GM04504 (cell line): ENCODE results near the gene POU5F1.

Experiments used
- DNase-seq: peaks from one replicate; pipeline ENCODE4 v3.0.0-alpha.2; 2012; ENCODE audit warnings: low read depth

Gene POU5F1

GRCh38 chr6:31140643-31141042 is 29.8 kb downstream of the POU5F1 start:
- DNase-seq = no peak

DNA sequence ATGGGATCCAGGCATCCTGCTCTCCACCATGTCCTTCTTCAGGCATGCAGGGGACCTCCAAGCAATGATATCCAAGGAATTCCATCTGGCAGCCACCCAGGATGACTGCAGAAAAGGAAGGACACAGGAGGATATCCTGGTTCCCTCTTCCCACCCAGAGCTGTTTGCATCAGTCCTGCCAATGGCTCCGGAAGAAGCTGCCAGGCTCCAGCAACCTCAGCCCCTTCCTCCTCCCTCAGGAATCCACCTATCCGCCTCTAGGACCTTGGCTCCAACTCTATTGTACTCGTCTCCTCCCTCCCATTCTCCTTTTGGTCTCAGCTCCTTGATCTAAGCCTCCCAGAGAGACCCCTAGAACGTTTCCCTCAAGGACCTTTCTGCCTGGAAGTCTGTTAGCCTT is 30.9 kb downstream of the POU5F1 start:
- no peak for DNase-seq

- DNase-seq = no peak
Observed at GRCh38 chr6:31138982-31139381, 31.5 kb downstream of the POU5F1 start, which contains the start of gene PSORS1C2. PSORS1C2 (minus strand) TSS chr6:31139066; CDS start chr6:31139026, 40 bp downstream.

- DNase-seq = no peak
Observed at GRCh38 chr6:31135710-31136109, 34.8 kb downstream of the POU5F1 start.

GRCh38 chr6:31132806-31133205 is 37.7 kb downstream of the POU5F1 start:
- DNase-seq = no peak

- DNase-seq = no peak
Observed at GRCh38 chr6:31131595-31131994, 38.9 kb downstream of the POU5F1 start.

GRCh38 chr6:31130751-31131150 is 39.7 kb downstream of the POU5F1 start:
- DNase-seq = no peak

GRCh38 chr6:31129130-31129529 is 41.4 kb downstream of the POU5F1 start:
- no peak for DNase-seq

- no peak for DNase-seq
Observed at GRCh38 chr6:31128093-31128676, 42.3 kb downstream of the POU5F1 start.

DNA sequence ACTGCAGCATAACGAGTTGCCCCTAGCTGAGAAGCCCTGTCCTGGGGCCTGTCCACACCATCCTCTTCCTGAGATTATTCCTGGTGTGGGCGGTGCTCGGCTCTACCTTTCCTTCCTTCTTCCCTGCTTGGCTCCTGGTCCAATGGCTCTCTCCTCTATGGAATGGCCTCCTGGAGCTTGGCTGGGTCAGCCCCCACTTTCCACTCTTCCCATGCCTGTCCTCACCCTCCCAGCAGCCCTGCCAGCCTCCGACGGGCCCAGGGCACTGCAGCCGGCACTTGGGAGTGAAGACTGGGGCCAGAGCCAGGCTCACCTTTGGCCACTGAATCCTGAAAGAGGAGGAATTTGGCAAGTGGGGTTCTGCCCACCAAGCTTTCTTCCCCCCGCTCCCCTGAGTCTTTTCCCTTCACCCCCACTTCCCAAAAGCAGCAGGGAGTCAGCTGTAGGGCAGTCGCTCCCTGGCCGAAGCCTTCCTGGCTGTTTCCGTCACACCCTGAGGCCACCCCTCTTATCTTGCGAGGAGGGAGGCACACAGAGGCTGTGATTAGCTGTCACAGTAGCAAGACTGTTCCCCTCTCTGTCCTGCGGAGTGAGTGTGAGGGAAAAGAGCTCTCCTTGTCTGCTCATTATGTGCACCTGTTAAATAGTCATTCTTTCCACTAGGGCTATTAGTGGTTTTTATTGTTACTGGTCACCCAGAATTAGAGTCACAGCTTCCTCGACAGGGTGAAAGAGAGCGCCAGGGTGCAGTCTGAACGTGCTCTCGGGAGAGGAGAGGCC is 43.9 kb downstream of the POU5F1 start:
- DNase-seq = no peak

DNA sequence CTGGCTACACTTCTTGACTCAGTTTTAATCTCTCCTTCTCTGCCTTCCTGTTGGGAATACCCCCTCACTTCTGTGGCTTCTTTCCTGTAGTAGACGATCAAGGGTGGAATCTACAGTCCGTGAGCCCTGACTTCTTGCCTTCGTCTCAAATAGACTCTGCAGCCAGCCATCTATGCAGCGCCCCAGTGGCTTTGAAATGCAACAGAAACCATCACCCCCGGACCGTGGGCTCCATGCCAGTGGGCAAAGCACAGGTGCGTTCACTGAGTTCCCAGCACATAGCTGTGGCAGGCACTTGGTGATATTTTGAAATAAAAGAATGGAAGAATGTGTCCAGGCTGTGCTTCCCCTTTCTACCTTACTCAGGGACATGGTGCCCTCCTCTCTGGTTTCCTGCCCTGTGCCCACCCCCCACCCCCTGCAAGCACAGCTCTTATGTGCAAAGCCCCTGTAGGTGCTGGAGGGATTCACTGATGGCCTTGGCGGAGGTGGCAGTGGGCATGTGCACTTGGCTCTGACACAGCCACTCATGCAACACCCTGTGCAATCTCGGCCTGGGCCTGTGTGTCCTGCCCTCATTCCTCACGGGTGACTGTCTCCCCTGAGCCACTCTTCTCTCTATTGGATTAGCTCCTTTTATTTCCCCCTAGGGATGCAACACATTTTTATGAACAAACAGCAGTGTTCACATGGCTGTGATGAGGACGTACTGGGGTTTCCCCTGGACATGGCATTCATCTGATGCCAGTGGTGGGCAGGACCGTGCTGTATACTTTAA is 44.7 kb downstream of the POU5F1 start:
- peak; percentile 81 for DNase-seq

DNA sequence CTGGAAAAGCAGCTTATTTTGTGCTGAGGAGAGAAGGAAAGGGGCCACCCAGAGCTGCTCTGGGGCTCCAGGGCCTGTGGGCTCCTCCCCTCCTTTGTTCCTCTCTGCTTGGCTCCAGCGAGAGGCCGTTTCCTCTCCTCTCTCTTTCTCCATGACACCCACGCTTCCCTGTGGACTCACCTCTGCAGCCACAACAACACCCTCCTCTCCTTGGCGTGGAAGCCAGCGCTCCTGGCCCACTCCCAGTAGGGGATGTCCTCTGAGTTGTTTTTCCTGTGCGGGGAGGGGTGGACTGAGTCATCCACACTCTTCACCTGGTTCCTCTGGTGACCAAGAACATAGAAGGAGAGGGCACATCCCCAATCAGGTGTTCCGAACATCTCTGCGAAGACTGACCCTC is 45.3 kb downstream of the POU5F1 start:
- no peak for DNase-seq

GRCh38 chr6:31122791-31123706 is 47.4 kb downstream of the POU5F1 start:
- DNase-seq = peak; percentile 66

DNA sequence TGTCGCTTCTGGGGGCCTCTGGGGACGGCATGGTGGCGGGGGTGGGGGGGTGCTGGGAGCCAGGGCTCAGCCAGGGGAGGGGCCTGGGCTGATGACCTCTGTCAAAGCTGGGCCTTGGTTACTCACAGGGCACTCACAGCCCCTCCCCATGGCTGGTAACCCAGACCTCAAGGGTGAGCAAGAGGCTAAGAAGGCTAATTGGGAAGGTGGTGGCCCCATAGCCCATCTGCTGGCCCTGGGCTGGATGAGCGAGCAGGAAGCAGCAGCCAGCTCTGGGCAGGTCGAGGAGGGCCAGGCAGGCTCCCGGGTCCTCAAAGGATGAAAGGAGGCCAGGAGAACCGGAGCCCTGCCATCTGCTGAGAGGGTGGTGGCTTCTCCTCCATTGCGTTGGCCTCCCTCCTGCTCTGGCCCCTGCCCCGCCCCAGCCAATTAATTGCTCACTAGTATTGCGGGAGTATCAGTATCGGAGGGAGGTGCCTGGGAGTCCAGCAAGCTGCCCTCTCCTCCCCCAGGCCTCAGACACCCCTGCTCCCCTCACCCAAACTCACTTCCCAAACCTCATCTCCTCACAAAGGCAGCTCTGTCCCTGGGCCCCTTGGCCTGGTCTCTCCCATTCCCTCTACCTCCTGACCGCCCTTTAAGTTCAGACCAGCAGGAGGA is 49.2 kb downstream of the POU5F1 start:
- no peak for DNase-seq

DNA sequence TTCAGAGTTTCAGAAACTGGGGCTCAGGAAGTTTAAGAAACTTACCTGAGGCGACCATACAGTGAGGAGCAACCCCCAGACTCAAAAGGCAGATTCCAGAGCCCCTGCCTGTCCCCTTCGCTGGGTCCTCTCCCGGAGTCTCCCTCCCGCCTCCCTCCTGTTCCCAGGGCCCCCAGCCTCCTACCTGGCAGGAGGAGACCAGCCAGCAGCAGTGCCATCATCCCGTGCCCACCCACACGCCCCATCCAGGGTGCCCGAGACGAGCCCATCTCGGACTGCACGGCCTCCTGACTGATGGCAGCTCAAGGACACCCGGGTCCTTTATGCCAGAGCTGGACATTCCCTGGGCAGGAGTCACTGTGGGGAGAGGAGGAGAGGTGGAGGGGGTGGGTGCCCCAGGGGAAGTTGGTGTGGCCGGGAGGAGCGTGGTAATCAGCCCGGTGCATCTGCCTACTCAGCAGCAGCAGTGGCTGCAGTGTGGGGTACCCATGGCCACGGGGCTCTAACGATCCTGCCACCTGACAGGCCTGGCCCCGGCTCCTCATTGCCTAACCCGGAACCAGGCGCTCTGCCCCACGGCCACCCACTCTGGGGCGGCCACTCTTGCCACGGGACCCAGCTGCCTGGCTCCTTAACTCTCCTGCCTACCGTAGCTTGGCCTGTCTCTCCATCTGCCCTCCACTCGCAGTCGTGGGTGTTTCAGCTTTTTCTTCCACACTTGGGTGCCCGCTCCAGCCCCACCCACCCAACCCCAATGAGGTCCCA is 50.1 kb downstream of the POU5F1 start, which contains the start of gene CDSN:
CDSN (minus strand) TSS at position 296 of the 765 bp plus-strand sequence; CDS start at position 269, 27 bp downstream.
- DNase-seq = no peak

DNA sequence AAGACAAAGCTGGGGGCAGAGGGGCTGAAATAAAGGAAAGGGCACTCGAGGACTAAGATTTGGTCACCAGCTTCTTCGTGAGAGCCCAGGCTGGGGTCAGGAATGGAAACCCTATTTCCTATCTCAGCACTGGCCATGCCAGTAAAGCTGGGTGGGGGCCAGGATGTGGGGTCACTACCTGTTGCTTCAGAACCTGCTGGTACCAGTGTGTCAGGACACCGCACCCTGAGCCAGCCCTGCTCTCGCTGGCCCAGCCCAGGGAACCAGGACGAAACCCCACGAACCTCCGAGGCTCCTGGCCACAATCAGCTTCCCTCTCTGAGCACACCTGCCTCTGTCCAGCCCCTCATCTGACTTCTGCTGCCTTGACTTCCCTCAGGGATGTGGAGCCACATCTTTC is 52.3 kb downstream of the POU5F1 start:
- DNase-seq = no peak

- no peak for DNase-seq
Observed at GRCh38 chr6:31116661-31117385, 53.7 kb downstream of the POU5F1 start.

- no peak for DNase-seq
Observed at GRCh38 chr6:31115941-31116560, 54.4 kb downstream of the POU5F1 start.
